GM19099 (cell line): Measurements from ENCODE around the gene FAM120B.

Source experiments
- POLR2A ChIP-seq: IDR thresholded peaks from 3 replicates; pipeline ENCODE4 v1.6.1; 2011; ENCODE audit warnings: low read depth; ENCODE audit not compliant: insufficient read length; ENCODE audit errors: extremely low read depth

FAM120B gene

DNA sequence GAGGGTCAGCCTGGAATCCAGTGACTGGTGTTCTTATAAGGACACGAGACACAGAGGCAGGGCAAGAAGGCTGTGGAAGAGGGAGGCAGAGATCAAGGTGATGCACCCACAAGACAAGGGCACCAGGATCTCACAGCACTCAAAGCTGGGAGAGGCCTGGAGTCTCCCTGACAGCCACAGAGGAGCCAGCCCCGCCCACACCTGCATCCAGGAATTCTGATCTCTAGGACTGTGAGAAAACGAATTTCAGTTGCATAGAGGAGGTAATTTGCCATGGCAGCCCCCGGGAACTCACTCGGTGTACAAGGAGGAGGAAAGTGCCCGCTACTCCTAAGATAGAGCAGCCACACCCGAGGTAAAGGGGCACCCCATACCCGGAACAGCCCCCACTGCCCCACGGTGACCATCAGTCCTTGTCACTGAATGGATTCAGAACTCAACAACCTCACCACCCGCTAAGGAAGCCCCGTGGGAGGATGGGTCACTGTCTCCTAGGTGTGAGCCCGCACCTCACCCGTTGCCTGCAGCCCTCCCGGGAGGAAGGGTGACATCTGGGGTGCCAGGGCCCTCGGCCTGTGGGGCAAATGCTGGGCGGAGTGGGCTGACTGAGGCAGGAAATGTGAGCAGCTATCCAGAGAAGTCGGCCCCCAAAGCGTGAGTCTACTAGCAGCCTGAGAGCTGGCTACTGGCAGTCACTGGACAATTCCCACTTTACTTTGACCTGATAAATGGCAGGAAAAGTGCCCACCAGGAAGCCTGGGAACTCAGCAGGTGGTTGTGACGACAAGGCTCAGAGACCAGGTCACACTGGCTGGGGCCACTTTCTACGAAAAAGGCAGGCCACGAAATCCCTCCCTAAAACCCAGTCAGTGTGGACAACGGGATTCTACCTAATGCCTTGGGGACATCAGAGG, 38.1 kb upstream of the FAM120B start:
- no peak for TF ChIP-seq POLR2A

DNA sequence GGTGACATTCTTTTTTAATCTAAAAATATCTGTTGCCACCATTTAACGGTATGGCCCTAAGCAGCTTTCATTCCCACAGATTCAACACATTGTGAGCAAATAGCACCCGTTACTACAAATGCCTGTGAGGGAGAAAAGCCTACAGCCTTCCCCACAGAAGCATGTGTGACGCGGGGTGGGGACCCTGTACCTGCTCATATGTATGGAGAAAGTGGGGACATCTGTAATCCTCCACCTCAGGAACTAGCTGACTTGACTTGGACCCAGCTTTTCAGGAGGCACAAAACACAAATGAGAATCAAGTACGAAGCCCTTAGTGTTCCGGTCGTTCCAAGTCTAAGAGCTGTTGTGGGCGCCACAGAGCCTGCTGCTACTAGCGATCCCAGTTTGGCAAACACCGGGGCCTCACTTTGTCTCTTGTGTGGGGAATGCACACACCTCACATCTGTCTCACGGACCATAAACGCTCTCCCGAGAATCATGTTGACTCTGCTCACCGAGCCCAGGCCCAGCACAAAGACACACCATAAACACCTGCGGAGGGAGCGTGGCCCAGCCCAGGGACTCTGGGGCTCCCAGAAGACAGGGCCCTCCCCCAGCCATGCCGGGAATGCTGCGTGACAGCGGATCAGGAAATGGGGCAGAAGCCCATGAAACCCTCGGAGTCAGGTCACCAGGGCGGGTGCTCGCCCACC, 37.3 kb upstream of the FAM120B start:
- TF ChIP-seq POLR2A, result no peak

DNA sequence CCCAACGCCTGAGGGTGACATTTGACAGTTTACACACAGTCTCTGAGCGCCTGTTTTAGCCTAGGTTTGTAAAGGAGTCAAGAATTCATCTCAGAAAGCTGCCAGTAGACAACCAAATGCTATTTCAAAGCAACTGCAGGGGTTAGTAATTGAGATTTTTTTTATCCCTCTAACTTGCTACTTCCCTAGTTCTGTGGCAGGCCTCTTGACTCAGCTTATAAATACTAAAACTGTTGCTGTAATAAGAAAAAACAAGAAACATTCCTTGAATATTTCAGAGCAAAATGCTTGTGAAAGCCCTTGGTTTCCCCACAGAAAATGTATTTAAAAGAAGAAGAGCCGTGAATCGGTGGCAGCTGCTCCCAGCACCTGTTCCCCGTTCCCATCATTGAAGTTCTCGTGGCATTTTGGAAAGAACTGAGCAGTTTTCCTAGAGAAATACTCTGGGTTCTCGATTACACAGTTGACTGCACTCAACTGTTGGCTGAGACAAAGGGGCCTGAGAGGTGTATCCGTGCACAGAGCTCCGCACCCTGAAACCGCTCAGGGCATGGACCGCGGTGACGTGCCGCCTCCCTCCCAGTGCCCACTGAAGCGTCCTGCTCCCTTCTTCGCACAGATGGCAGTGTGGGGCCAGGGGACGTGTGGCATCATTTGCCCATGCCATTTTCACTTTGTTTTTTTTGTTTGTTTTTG, 36.6 kb upstream of the FAM120B start:
- TF ChIP-seq POLR2A, result no peak

DNA sequence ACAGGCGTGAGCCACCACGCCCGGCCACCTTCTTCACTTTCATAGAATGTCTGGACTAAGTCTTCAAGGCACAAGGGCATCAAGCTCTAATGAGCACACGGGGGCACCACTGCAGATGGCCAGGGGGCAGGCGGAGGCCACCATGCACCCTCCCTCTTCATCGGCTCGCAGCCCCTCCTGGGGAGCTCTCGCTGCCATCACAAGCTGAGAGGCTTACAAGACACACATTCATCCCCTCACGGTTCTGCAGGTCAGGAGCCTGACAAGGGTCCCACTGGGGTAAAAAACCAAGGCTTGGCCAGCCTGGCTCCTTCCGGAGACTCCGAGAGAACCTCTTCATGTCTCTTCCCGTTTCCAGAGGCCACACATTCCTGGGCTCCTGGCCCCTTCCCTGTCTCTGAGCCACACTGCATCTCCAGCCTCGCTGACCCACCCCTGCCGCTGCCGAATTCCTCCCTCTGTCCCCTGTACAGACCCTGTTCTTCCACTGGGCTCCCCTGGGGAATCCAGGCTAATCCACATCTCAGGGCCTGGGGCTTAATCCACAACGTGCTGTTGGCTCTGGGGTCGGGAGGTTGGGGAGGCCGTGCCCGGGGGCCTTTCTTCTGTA, 35.5 kb upstream of the FAM120B start:
- no peak for TF ChIP-seq POLR2A

GRCh38 chr6:170271771-170272314, 34.7 kb upstream of the FAM120B start:
- peak; percentile 36 for TF ChIP-seq POLR2A

- TF ChIP-seq POLR2A, result no peak
Measured at GRCh38 chr6:170272341-170273065, 34.1 kb upstream of the FAM120B start.

DNA sequence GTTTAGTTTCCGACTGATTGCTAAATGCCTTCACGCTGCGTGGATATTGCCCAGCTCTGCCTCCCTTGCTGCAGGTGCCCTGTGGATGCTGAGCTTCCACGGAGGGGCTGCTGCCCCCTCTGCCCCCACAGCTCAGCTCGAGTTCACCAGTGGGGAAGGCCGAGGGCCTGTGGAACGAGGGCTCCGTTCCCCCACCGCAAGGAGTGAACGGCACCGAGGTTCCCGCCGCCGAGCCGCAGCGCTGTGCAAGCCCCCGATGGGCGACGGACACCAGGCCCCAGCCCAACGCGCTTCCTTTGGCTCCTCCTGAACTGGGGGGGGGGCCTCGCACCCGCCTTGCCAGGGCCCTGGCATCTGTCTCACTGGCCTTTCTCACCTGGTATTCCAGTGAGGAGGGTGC, 33.4 kb upstream of the FAM120B start:
- TF ChIP-seq POLR2A, result no peak

GRCh38 chr6:170273681-170274080, 32.9 kb upstream of the FAM120B start:
- TF ChIP-seq POLR2A, result no peak

- no peak for TF ChIP-seq POLR2A
Measured at GRCh38 chr6:170274713-170275560, 31.6 kb upstream of the FAM120B start.

- TF ChIP-seq POLR2A, result no peak
Measured at GRCh38 chr6:170276369-170277057, 30.0 kb upstream of the FAM120B start.

GRCh38 chr6:170277893-170278742, 28.4 kb upstream of the FAM120B start:
- TF ChIP-seq POLR2A, result no peak

DNA sequence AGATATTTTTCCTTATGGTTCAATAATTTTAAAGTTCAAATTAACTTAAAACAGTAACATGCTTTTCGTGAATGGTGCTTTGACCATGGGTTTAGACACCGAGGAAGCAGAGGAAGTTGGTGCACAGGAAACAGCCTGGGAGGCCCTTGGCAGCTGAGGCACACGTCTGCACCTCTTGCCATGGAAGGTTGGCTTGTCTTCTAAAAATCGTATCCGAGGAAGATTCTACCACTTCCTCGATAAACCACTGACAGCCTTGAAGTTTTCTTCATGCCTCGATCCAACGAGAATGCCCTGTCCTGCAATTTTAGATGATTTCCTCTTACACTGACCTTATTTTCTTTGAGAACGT, 27.8 kb upstream of the FAM120B start:
- no peak for TF ChIP-seq POLR2A
